HepG2 (cell line): Measurements from ENCODE around the gene ORMDL3. TPM values are rescaled to one million over a fixed set of nuclear protein-coding genes. Genes with fewer than 3 reads are reported as not detected.

ENCODE experiments used
- DZIP1 ChIP-seq: sonication (generic); formaldehyde crosslinking; IDR thresholded peaks from 2 replicates; pipeline ENCODE4 v1.5.0; 2020; ENCODE audit warnings: mild to moderate bottlenecking, missing genetic modification reagents
- FOXP4 ChIP-seq: sonication (generic); formaldehyde crosslinking; IDR thresholded peaks from 2 replicates; pipeline ENCODE4 v1.4.0; 2020; ENCODE audit warnings: missing genetic modification reagents
- JUNB ChIP-seq: sonication (generic); formaldehyde crosslinking; IDR thresholded peaks from 2 replicates; pipeline ENCODE4 v1.8.0; 2022; ENCODE audit warnings: missing genetic modification reagents, mild to moderate bottlenecking, borderline replicate concordance
- MLX ChIP-seq: IDR thresholded peaks from 2 replicates; pipeline ENCODE4 v1.6.1; 2016
- NFIC ChIP-seq: IDR thresholded peaks from 2 replicates; pipeline ENCODE4 v1.6.1; 2012; ENCODE audit warnings: mild to moderate bottlenecking, low read length, inconsistent platforms
- PCBP2 ChIP-seq: fragments of 200-400 bp; formaldehyde crosslinking; optimal IDR thresholded peaks from 2 replicates; pipeline ENCODE3; 2018; ENCODE audit warnings: low read length, low read depth; ENCODE audit not compliant: poor library complexity, severe bottlenecking
- RBM22 ChIP-seq: fragments of 200-400 bp; formaldehyde crosslinking; optimal IDR thresholded peaks from 2 replicates; pipeline ENCODE3; 2017; ENCODE audit warnings: mild to moderate bottlenecking, low read length, moderate library complexity
- RELA ChIP-seq: sonication (generic); formaldehyde crosslinking; IDR thresholded peaks from 2 replicates; pipeline ENCODE4 v1.4.0; 2020; ENCODE audit warnings: missing genetic modification reagents
- SIN3B ChIP-seq: fragments of 150-350 bp; IDR thresholded peaks from 2 replicates; pipeline ENCODE4 v1.6.1; 2014; ENCODE audit warnings: low read length
- TCF12 ChIP-seq, 2 experiments: fragments of 450-650 bp in 1 of 2; sonication (generic) in 1 of 2; formaldehyde crosslinking in 1 of 2; IDR thresholded peaks; 2 replicates each; pipeline versions ENCODE4 v1.6.1 to v1.8.0; 2017 to 2022; ENCODE audit warnings: antibody characterized with exemption in 1 of 2, mild to moderate bottlenecking in 1 of 2, missing genetic modification reagents in 1 of 2, moderate library complexity in 1 of 2
- U2AF2 ChIP-seq: fragments of 200-400 bp; formaldehyde crosslinking; IDR thresholded peaks from 2 replicates; pipeline ENCODE4 v1.6.1; 2017; ENCODE audit warnings: low read depth, mild to moderate bottlenecking, low read length
- ZBTB49 ChIP-seq: sonication (generic); formaldehyde crosslinking; IDR thresholded peaks from 2 replicates; pipeline ENCODE4 v1.4.0; 2020; ENCODE audit warnings: missing genetic modification reagents, borderline replicate concordance
- ZMAT5 ChIP-seq: sonication (generic); formaldehyde crosslinking; IDR thresholded peaks from 2 replicates; pipeline ENCODE4 v1.5.0; 2020; ENCODE audit warnings: mild to moderate bottlenecking, low read depth, missing genetic modification reagents, borderline replicate concordance
- ZNF431 ChIP-seq: sonication (generic); formaldehyde crosslinking; IDR thresholded peaks from 2 replicates; pipeline ENCODE4 v1.9.0; 2022; ENCODE audit warnings: missing genetic modification reagents, low read depth, mild to moderate bottlenecking, borderline replicate concordance
- ZNF547 ChIP-seq: sonication (generic); formaldehyde crosslinking; IDR thresholded peaks from 2 replicates; pipeline ENCODE4 v1.5.1; 2020; ENCODE audit warnings: mild to moderate bottlenecking, missing genetic modification reagents
- ZNF644 ChIP-seq: IDR thresholded peaks from 2 replicates; pipeline ENCODE4 v1.6.1; 2016; ENCODE audit warnings: low read depth
- ZNF678 ChIP-seq: sonication (generic); formaldehyde crosslinking; IDR thresholded peaks from 2 replicates; pipeline ENCODE4 v1.4.0; 2020; ENCODE audit warnings: mild to moderate bottlenecking, missing genetic modification reagents
- ZNF781 ChIP-seq: sonication (generic); formaldehyde crosslinking; IDR thresholded peaks from 2 replicates; pipeline ENCODE4 v1.5.1; 2020; ENCODE audit warnings: borderline replicate concordance, mild to moderate bottlenecking, missing genetic modification reagents; ENCODE audit errors: not compliant biosample characterization
- polyA plus RNA-seq, 8 experiments: library from polyadenylated mRNA; depleted of rRNA in 3 of 8; stranded (reverse) in 7 of 8; unstranded in 1 of 8; fragments of >200 nt; fragmentation: Illumina TruSeq in 4 of 8; extraction: Trizol in 4 of 8; gene quantifications; 2 replicates each; pipeline versions ENCODE4 v1.2.1 to v1.2.3, GENCODE V29; 2011 to 2016; ENCODE audit warnings: low read depth in 4 of 8, missing spikeins in 1 of 8, mixed read lengths in 1 of 8; ENCODE audit not compliant: insufficient read depth in 1 of 8
- total RNA-seq, 5 experiments: library from RNA; depleted of rRNA; stranded (reverse); fragments of >200 nt; fragmentation: Illumina TruSeq; extraction: Trizol; gene quantifications; 2 replicates each; pipeline ENCODE4 v1.2.3, GENCODE V29; 2016; ENCODE audit warnings: low read depth in 1 of 5

Gene ORMDL3
- total and polyA plus RNA-seq, 2 of the 13 experiments (the other 11 are each of a cell fraction or from before 2014, with no cell fraction given): 181 to 384 TPM

GRCh38 chr17:39916918-39917317 is 10.5 kb downstream of the ORMDL3 start (continued):
- TF ChIP-seq ZNF781 (CRISPR knock-in tag) (no peak), ZBTB49 (CRISPR knock-in tag) (no peak), ZNF678 (no peak), DZIP1 (CRISPR knock-in tag) (no peak), JUNB (CRISPR knock-in tag) (no peak), PCBP2 (no peak), RBM22 (no peak), ZMAT5 (no peak), U2AF2 (no peak), TCF12 (IDR thresholded peaks at IDR 0.05) (no peak), TCF12 (CRISPR knock-in tag; IDR thresholded peaks at IDR 0.05) (no peak), FOXP4 (no peak), ZNF547 (CRISPR knock-in tag) (no peak), ZNF644 (CRISPR knock-in tag) (no peak), MLX (no peak), ZNF431 (no peak), NFIC (no peak), RELA (CRISPR knock-in tag) (no peak), SIN3B (no peak)
